Stimulated activated CD8-positive, alpha-beta memory T cell treated with anti-CD3 and anti-CD28 coated beads, Interleukin-4, amount 100 ng/mL, for 1 hour (primary cell): ENCODE data around the gene PDZD8.
"Not testable (repeated sequence)": the region's sequence is repeated elsewhere in the genome, so short reads cannot be mapped to it uniquely, and the experiment has no call there.

ENCODE experiments used
- DNase-seq, 2 donors: peaks; one replicate each; pipeline ENCODE4 v3.0.0-alpha.2; 2020; ENCODE audit warnings: low read depth in 2 of 2, low spot score in 1 of 2

The PDZD8 gene

DNA sequence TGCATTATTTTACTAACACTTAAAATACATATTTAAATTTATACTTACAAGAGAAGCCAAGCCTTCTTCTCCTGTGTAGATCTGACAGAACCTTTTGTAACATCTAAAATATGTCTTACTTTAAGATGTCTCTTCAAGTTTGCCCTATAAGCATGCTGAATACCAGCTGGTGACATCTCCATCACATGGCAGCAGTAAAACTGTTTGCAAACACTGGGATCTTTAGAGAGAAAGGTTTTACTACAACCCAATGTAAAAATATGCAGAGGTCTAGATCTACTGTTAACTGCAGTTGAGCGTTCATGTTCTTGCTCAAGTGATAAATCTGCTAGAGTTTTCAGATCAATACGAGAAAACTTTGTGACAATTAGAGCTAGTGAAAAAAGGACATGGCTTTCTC, 23.2 kb downstream of the PDZD8 start:
- no peak for DNase-seq

DNA sequence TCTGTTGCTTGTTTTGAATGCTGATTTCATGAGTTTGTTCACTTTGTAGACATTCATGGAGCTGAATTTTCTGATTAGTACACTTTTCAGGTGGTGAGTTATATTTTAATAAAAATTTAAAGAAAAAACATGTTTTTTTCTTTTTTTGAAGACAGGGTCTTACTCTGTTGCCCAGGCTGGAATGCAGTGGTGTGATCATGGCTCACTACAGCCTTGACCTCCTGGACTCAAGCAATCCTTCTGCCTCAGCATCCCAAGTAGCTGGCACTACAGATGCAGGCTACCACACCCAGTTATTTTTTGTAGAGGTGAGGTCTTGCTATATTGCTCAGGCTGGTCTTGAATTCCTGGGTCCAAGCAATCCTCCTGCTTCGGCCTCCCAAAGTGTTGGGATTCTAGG, 23.7 kb downstream of the PDZD8 start:
- no peak for DNase-seq

DNA sequence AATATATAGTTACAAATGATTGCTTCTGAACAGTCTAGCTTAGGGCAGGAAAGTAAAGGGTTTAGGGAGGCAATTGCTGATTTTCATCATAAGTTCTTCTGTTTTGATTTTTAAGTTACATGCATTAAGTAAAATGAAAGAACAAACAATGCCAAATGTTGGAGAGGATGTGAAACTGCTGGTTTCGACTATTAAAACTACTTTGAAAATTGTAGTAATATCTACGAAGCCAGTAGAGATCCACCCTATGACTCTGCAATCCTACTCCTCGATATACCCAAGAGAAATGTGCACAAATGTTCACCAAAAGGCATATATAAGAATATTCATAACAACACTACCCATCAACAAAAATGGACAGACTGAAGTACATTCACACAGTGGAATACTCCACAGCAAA, 24.3 kb downstream of the PDZD8 start:
- DNase-seq: no peak

DNA sequence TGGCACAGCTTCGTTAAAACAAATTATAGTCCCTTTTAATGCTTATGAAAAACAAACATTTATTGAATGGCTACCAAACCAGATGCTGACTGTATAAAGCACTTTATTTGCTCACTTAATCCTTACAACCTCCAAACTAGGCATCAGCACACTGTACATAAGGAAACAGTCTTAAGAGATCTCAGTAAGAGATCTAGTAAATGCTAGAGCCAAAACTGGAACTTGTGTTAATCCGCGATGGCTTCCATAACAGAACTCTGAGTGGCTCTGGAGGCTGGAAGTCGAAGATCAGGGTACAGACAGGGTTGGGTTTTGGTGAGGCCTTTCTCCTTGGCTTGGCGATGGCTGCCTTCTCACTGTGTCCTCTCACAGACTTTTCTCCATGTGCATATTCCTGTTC, 27.0 kb downstream of the PDZD8 start:
- DNase-seq: no peak

DNA sequence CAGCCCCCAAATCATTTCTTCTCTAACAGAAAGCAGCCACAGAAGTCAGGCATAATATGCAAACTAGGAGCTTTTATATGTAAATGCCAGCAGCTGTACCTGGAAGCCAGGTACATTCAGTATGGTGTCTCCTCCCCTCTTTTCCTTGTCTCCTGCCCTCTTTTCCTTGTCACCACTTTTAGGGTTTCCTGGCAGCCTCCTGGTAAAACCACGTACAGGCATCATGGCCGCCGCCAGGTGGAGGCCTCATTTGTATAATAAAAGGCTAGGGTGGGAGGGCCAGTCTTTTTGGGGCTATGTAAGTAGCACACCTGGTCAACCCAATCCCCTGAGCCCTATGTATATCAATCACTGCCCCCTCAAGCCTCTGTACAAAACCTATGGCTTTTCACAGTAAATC, 28.7 kb downstream of the PDZD8 start:
- no peak for DNase-seq

DNA sequence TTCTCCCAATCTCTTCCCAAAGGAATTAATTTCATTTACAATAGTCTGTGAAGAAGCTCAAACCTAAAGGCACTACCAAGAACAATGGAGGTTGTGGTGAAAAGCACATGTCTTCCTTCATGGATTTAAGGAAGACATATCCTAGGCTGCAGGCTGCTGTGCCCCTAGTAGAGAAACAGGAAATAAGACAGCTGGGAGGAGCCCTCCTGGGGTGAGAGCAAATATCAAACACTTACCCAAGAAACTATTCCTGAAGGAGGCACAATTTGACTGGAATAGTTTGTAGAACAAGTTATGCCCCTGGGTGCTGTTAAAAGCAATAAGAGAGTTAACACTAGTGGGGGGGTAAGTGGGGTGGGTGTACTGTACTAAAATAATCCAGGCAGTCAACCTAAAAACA, 30.1 kb downstream of the PDZD8 start:
- no peak for DNase-seq

DNA sequence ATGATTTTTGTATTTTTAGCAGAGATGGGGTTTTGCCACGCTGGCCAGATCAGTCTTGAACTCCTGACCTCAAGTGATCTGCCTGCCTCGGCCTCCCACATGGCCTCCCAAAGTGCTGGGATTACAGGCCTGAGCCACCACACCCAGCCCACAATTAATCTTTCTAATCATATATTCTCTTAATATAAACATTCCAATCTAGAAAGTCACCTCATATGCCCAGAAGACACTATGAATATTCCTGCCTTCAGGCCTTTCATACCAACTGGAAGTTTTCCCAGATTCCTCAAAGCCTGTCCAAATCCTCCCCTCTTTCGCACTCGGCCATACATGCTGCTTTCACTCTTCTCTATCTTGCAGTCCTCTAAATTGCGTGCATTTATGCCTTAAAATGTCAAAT, 32.6 kb downstream of the PDZD8 start:
- DNase-seq: no peak

DNA sequence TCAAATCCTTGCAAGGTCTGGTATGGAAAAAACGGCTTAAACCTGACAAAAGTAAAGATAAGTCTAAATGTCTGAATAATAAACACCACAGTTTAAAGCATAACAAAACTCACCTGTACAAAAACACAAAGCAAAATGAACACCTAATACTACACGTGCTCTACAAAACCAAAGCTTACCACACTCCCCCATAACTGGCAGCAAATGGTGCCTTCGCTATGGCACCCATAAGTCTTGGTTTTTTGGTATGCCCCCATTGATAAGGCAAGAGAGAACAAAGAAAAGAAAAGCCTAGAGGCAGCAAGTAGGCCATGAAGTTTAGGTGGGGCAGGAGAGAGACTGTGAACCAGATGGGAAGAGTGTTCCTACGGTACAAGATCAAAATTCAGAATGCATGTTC, 34.2 kb downstream of the PDZD8 start:
- DNase-seq: no peak

DNA sequence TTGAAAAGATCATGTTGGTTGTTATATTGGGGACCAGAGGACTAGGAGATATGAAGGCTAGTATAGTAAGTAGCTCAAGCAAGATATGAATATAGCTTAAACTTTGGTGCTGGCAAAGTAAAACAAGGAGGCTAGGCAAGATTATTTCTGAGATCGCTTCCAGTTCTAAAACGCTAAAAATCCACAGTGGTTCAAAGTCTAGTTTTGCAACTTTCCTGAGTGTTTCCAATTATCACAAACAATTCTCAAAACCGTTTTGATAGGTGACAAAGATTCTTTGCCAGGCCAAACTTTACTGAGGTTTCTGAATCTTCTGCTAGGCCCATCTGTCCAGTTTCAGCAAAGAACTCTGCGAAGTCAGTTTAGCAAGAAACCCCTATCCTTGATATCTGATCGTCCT, 35.3 kb downstream of the PDZD8 start:
- no peak for DNase-seq

DNA sequence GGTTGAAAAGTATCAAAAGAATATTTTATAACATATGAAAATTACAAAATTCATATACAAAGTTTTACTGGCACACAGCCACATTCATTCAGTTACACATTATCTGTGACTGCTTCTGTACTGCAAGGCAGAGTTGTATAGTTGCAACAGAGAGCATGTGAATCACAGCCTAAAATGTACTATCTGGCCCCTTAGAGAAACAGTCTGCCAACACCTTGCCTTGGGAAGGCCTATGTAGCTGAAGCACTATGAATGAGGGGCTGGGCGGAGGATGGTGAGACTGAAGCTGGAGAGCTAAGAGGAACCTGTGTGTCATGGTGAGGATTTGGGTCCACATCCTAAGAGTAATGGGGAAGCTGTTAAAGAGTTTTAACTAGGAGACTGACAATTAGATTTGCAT, 35.7 kb downstream of the PDZD8 start:
- DNase-seq: no peak

DNA sequence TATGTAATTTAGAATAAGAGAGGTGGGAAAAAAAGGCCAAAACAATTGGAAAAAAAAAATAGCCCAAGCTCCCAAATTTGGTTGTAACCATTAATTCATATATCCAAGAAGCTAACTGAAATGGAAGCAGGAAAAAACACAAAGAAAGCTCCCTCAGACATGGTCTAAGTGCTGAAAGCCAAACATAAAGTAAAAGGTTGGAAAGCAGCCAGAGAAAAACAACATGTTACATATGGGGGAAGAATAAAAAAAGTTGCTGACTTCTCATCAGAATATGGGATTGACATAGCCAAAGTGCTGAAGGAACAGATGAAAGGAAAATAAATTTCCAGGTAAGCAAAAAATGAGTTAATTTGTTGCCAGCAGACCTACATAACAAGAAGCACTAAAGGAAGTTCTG, 40.3 kb downstream of the PDZD8 start:
- no peak for DNase-seq

DNA sequence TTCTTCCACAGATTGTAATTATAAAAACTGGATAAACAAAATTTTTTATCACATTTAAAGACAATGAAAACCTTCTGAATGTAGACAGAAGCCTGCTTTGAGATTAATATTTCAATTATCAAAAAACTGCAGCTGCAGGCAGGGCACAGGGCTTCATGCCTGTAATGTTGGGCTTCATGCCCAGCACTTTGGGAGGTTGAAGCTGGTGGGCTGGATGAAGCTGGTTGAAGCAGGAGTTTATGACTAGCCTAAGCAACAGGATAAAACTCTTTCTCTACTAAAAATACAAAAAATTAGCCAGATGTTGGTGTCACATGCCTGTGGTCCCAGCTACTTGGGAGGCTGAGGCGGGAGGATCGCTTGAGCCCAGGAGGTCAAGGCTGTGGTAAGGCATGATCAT, 41.2 kb downstream of the PDZD8 start:
- no peak for DNase-seq

DNA sequence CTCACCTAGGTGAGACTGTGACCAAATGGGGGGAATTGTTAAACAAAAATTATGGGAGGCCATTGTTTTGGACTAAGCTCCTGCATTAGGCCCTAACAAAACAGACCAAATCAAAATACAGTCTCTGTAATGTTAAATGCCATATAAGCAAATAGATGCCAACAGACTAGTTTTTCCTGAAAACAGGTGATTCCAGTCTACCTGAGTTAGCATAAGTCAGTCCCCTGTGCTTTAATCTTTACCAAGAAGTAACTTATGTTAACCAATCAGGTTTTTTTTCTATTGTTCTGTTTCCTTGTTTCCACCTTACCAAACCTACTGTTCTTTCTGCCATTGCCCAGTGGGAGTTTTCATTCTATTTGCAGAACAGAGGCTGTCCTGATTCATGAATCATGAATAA, 48.0 kb downstream of the PDZD8 start:
- no peak for DNase-seq

DNA sequence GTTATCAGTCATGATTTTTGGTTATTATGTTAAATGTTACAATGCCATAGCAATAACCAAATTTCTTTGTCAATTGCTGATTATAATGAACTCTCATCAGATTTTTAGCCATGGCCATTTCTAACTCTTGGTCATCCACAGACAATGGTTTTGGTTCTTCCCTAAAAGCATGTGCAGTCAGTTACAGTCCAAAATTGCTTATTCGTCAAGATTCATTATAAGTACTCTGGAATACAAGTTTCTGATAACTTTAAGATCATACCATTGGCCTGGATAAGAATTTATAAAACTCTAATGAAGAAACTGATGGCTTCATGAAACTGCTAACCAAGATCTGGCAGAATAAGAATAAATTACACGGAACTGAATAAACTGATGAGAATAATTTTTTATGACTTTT, 50.9 kb downstream of the PDZD8 start:
- no peak for DNase-seq

DNA sequence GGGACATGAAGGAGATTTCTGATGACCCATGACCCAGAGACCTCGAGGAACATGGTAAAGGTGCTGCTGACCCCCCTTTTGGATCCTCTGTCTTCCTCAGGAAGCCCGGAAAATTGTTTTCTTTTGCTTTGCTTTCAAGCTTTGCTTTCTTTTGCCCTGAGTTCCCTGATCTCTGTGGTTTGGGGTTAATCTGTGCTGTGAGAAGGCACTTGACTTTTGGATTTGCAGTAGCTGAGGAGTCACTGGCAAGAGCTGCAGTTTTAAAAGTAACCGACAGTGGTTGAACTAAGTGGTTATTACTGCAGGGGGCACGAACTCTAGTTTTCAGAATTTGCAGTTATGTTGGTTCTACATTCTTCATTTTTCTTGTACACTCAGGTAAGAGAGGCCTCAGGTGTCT, 53.0 kb downstream of the PDZD8 start:
- no peak for DNase-seq

DNA sequence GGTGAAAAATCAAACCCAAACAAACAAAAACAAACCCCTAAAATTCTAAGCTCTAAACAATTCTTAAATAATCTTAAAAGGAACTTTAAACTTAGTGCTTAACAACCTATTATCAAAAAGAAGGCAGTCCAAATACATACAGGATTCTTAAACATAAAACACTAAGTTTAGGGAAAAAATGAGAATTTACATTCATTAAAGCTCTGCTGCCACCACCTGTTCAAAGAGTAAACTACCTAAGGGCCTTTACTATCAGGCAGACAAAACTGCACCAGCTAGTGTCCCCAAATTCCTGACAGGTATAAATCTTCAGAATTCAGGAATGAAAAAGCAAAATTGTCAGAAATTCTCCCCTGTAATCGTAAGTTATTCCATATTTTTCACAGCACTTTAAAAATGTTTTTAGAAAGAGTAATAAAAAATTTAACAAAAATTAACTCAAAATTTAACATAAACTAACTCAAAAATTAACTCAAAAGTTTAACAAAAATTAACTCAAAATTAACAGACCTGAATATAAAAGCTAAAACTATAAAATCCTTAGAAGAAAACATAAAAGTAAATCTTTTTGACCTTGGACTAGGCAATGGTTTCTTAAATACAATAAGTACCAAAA, 55.1 kb downstream of the PDZD8 start:
- DNase-seq: no peak

DNA sequence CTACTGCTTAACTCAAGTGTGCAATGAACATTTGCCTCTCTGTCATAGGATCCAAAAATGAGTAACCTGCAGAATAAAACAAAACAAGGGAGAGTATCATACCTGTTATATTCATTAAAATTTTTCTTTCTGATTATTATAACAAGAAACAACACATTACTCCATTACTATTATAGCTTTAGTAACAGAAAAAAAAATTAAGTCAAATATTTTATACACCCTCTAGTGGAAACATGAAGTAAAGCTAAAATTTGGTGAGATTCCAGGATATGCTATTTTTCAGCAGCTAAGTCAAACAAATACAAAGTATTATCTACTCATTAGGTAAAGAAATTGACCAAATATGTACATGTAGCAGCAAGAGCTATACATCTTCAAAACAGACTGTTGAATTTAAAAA, 56.3 kb downstream of the PDZD8 start:
- no peak for DNase-seq

DNA sequence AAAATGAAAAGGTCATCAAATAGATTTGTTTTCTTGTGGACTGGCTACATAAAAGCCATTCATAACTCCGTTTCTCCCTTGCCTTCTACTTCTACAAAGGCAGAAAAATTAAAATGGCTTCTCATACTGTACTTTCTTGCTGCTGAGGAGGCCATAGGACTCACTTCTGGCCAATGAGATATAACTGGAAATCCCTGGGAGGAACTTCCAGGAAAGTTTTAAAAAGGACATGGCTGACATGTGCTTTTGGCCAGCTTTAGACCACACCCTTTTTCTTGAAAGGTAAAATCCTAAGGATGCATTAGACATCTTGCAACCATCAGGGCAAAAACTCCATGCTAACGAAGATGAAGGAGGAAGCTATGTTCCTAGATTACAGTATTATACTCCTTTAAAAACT, 58.5 kb downstream of the PDZD8 start:
- no peak for DNase-seq

DNA sequence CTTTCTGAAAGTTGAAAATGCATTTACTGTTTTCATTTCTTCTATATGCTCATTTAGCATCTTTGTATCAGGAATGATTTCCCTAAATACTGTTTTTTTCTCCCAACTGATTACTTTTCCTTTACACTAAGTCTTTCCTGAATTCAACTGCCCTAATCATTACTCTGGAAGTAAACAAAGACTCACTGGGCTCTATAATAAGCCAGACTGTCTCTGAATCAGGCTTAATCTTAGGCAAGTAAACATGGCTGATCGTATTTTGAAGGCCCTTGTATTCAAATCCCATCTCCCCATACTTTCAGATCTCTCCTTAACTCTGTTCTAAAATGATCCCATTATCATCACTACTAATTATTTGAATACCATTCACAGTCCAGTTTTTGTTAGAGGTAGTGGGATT, 61.6 kb downstream of the PDZD8 start:
- no peak for DNase-seq

DNA sequence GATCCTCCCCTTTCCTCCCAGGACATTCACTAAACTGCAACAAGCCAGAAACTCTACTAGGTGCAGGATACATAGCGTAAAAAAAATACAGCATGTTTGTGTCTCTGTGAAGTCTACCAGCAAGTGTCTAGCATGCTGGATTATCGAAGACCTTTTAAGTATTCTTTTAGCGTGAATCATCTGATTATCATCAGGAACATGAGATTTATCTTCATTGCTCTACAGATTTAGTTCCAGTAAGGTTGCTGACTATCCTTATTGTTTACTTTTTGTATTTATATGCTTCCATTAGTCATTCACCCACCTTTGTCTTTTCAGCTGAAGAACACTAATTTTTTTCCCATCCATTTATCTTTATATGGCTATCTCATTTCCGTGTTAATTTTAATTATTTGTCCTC, 62.8 kb downstream of the PDZD8 start:
- no peak for DNase-seq

DNA sequence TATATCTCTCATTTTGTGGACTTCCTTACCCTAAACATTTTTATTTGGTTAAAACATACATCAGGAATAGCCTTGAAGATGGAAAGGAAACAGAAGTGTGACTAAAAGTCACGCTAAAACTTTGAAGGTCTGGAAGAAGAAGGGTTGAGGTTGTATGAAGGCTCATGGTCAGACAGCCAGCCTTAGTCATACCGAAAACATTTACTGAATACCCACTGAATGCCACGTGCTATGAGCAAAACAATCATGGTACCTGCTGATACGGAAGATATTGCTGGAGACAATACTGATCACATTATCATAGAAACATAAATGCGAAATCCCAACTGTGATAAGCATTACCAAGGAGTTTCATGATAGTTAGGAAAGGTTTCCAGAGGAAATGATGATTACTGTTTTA, 64.0 kb downstream of the PDZD8 start:
- DNase-seq: no peak

DNA sequence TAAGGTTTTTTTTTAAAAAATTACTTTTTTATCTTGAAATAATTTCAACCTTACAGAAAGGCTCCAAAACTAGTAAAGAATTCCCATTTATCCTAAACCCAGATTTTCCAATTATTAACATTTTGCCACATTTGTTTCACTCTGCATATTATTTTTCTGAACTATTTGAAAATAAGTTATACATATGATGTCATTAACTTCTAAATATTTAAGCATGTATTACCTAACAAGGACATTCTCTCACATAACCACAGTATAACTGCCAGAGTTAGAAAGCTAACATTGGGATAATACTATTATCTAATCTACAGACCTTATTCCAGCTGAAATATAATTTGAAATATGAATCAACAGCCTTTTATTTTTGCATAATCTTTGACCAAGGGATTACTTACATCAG, 68.6 kb downstream of the PDZD8 start:
- no peak for DNase-seq

DNA sequence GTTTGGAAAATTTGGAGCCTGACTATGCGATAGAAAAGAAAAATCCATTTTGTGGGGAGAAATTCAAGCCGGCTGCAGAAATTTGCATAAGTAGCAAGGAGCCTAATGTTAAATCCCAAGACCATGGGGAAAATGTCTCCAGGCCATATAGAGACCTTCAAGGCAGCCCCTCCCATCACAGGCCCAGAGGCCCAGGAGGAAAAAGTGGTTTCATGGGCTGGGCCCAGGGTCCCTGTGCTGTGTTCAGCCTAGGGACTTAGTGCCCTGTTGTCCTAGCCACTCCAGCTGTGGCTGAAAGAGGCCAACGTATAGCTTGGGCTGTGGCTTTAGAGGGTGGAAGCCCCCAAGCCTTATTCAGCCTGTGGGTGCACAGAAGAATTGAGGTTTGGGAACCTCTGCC, 71.8 kb downstream of the PDZD8 start:
- not testable (repeated sequence) for DNase-seq

DNA sequence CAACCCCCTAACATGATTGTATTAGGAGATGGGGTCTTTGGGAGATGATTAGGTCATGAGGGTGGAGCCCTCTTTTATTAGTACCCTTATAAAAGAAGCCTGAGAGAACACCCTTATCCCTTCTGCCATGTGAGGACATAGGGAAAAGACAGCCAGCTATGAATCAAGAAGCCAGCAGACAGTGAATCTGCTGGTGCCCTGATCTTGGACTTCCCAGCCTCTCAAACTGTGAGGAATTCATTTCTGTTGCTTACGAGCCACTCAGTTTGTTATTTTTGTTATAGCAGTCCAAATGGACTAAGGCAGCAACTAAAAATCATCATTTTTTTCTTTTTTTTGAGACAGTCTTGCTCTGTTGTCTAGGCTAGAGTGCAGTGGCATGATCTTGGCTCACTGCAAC, 74.6 kb downstream of the PDZD8 start:
- no peak for DNase-seq
